GM19397 (cell line): ENCODE data around the gene SPINK4.

Experiments
- ATAC-seq: cut with Tn5 transposase; IDR thresholded peaks from one replicate; pipeline ENCODE4 v1.9.1; 2021; ENCODE audit warnings: mild to moderate bottlenecking, moderate library complexity; ENCODE audit not compliant: unreplicated experiment

The SPINK4 gene

DNA sequence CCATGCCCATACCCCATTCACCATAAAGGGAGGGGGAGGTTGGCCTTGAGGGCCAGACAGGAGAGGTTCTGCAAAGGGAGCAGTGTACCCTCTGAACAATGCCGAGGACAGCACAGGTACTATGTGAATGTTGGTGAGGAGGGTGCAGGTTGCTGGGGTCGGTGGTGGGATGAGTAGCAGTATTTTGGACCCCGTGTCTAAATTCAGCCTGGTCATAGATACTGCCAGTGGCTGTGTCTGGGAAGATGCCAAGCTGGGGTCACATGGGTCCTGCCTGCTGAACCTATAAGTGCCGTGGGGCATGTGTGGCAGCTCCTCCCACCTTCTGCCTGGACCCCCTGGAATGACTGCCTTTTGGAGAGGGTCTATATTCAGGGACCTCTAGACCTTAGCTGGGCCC is 11.4 kb upstream of the SPINK4 start:
- no peak for ATAC-seq

GRCh38 chr9:33229359-33230114 is 10.4 kb upstream of the SPINK4 start:
- ATAC-seq: no peak

GRCh38 chr9:33230756-33231622 is 9.0 kb upstream of the SPINK4 start:
- no peak for ATAC-seq

- no peak for ATAC-seq
These were observed 8.4 kb upstream of the SPINK4 start for GRCh38 chr9:33231623-33231942.

DNA sequence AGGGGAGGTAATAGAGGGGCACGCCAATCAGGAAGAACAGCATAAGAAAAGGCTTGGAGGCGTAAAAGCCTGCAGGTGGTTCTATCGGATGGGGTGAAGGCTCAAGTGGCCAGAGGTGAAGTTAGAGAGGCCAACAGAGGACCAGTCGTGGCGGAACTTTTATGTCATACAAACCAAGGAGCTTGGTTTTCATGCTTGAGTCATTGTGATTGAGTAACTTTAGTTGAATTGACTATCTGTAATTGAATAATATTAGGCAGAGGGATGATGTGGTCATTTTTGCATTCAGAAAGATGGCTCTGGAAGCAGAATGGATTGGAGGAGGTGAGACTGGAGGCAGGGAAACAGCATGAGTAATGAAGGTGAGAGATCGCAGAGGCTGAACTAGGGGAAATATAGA is 7.2 kb upstream of the SPINK4 start:
- no peak for ATAC-seq

DNA sequence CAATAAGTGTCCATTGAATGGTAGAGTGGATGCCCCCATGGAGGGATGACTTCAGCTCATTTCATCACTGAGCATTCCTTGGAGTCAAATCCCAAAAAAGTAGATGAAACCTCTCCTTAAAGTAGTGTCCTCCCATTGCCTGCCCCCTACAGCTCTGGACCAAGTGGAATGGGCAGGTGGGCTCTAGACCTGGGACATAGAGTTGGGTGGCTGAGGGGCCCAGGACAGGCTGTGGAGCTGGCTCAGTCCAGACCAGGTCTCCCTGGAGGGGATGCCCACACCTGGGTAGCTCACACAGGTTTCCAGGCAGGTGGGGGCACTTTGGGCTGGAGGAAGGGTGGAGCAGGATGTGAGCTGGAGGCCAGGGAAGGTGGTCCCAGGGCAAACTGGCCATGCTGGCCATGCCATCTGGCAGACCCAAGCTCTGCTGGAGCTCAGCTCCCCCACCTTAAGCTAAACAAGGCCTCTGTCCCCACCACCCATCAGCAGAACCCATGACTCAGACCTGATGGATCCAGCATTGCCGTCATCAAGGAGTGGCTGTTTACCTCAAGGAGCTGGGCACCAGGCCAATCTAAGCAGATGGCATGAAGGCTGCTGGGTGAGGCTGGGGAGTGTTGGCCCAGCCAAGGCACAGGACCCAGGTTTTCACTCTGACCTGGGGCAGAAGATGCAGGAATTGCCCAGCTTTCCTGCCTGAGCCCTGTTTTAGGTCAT is 6.2 kb upstream of the SPINK4 start:
- no peak for ATAC-seq

GRCh38 chr9:33234511-33235467 is 5.2 kb upstream of the SPINK4 start:
- ATAC-seq: no peak

DNA sequence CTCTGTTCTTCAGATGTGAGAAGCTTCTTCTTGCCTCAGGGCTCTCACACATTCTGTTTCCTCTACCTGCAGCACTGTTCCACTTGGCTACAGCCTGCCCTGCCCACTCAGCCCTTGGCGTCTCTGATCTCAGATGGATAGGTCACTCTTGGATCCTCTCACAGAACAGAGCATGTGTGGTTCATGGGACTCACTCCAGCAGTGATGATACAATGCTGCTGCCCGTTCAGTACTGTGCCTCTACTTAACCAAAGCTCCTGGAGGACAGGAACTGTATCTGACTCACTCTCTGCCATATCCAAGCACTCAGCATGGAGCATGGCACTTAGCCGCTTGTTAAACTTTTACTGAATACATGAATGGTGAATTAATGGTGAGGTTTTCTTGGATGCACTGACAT is 3.4 kb upstream of the SPINK4 start:
- no peak for ATAC-seq

- no peak for ATAC-seq
These were observed 1.3 kb downstream of the SPINK4 start for GRCh38 chr9:33241298-33241697.

- no peak for ATAC-seq
These were observed 2.7 kb downstream of the SPINK4 start for GRCh38 chr9:33242609-33243134.

- no peak for ATAC-seq
These were observed 4.3 kb downstream of the SPINK4 start for GRCh38 chr9:33244137-33244784.

DNA sequence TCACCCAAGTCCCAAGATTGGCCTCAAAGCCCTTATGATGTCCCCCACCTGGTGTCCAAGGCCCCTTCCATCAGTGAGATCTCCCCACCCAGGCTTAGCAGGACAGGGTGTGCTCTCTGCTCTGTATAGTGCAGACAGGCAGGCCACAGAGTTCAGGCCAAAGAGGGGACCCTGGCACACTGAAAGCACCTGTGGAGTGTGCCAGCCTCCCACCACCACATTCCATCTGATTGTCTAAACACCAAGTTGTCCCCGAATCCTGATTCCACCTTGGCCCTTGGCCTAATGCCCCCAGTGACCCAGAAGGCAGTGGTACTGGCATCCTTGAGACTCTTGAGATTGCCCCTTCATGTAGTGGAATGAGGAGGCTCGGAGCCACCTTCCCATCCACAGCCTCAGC is 5.4 kb downstream of the SPINK4 start:
- ATAC-seq: no peak

- ATAC-seq: no peak
These were observed 6.4 kb downstream of the SPINK4 start for GRCh38 chr9:33246269-33246860.

DNA sequence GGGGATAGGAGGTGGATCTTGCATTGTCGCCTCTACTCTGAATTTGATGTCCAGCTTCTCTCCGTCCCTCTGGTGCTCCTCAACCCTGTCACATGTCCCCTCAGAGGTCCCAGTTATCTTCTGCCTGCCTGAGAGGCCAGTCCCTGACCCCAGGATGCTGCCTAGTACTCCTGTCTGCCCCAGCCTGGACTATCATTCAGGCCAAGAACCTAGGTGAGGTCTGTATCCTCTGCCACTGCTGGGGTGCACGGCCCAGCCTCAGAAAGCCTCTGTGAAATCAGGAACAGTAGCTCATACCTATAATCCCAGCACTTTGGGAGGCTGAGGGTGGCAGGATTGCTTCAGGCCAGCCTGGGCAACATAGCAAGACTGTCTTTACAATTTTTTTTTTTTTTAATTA is 8.6 kb downstream of the SPINK4 start:
- no peak for ATAC-seq

DNA sequence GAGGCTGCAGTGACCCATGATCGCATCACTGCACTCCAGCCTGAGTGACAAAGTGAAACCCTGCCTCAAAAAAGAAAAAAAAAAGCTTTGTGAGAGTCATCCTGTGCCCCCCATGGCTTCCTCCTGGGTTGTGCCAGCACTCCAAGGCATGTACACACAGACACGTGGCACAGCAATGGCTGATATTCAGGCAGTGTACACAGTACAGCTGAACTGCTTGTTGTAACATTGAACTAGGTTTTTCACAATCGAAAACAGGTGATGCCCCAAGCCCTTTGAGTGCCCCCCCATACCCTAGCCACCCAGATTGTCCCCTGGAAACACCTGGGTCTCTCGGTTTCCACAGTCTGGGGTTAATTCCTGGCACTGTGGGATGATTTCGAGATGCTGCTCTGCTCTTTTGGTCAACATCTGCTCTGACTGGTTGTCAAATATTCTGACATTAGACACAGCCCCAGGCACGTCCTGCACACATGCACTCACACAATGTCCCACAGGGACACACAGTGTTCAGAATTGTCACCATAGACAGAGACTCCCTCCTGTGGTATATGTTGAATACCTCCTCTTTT is 9.2 kb downstream of the SPINK4 start:
- no peak for ATAC-seq

GRCh38 chr9:33249983-33250382 is 10.0 kb downstream of the SPINK4 start:
- no peak for ATAC-seq

DNA sequence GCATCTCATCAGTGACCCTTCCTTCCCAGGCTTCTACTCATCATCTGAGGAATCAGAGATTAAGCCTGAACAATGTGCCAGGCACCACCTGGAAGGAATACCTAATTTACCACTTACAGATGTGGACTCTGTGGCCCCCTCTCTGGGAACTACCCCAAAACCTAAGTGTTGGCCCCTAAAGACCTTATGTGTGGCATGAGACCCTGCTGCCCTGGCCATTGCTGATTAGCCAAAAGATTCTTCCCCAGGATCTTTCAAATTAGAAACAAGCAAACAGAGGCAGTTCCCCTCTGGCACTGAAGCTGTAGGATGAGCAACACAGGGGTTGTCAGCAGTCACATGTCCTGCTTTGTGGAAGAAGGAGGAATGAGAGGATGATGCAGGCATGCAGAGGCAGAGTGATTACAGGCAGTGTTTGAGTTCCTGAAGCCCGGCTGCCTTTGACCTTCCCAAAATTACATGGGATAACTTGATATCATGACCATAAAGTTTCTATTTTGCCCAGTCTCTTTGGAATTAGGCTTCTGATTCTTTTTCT is 10.6 kb downstream of the SPINK4 start:
- ATAC-seq: no peak

GRCh38 chr9:33254211-33254610 is 14.2 kb downstream of the SPINK4 start:
- no peak for ATAC-seq

DNA sequence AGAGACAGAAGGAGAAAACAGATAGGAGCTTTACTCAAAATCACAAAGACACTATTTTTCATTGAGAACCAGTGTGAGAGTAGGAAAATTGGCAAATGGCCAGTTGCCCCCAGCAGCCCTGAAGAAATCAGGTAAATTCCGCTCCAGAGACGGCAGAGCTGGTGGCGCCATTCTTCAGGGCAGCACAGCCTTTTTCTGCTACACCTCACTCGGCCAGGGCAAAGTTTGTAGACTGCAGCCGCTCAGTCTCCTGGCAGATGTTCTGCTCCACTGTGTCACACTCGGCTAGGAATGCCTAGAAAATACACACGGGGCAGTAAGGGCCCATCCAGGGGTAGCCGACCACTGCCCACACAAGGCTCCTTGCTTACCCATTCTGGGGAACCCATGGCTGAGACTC is 15.0 kb downstream of the SPINK4 start:
- no peak for ATAC-seq
